ENCODE results near the gene CSAG1. TPM values are rescaled to one million over a fixed set of nuclear protein-coding genes. Genes with fewer than 3 reads are reported as not detected.
"Not testable (repeated sequence)": the region's sequence is repeated elsewhere in the genome, so short reads cannot be mapped to it uniquely, and the experiment has no call there.

Gene CSAG1, protein sequence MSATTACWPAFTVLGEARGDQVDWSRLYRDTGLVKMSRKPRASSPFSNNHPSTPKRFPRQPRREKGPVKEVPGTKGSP
- not detected in 2 replicates for total RNA-seq

- Mint-ChIP-seq H3K4me1 (ENCODE audit: low read depth) (no peaks in the 10 kb centered on the region), H3K4me3 (no peak within 1 kb of the TSS), H3K9me3 (no peaks in the 10 kb centered on the region), H3K36me3 (ENCODE audit: low read depth) (no peaks in the 10 kb centered on the region), H3K27ac (no peak within 1 kb of the TSS), H3K27me3 (ENCODE audit: insufficient read depth) (peaks cover 9% of the 10 kb centered on the region)
- intact Hi-C loops (cut with micrococcal nuclease), result no loop called here
- DNase-seq (ENCODE audit: low spot score), result no peak
Observed at GRCh38 chrX:152733261-152733975, at the start of gene CSAG1, which contains the start of gene MAGEA12. CSAG1 (minus strand) TSS chrX:152733721; CDS start chrX:152732460, 1,261 bp downstream. MAGEA12 (plus strand) TSS chrX:152733757; CDS start chrX:152736162, 2,405 bp downstream.

DNA sequence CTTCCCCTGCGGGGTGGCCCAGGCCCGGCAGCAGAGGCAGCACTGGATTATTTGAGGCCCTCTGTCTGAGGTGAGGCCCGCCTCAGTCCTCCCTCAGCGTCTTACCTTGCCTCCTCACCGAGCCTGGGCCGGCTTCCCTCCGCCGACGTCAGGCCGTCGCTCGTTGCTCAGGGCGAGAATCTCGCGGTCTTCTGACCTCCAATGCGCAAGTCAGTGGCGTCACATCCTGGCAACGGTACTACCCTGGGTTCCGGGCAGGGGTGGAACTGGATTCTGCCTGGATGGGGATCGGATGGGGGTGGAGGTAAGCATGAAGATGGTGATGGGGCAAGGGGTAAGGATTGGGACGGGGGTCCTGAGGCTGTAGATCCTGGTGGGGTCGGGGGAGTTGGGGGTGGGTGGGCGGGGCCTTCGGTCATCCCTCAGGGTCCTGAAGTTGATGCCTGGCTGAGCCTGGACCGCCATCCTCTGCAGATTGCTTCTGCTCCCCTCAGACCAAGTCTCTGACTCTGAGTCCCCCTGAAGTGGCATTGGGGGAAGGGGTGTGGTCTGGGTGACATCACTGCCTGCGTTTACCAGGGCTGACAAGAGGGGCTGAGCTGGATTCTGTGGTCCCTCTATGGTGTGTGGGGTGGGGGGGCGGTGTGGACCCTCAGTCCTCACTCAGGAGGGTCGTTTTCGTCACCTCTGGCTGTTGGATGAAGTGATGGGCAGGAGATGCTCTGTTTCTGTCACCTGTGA is 36.2 kb upstream of the CSAG1 start, which contains the start of gene MAGEA6:
TSS of gene MAGEA6 (minus strand) at position 141 of the 741 bp plus-strand sequence. CDS start 2,039 bp downstream, outside the sequence.
- intact Hi-C loops (cut with micrococcal nuclease); H3K4me3 Mint-ChIP-seq; H3K9me3 Mint-ChIP-seq; H3K27me3 Mint-ChIP-seq (ENCODE audit: insufficient read depth); H3K27ac Mint-ChIP-seq; H3K36me3 Mint-ChIP-seq (ENCODE audit: low read depth); H3K4me1 Mint-ChIP-seq (ENCODE audit: low read depth); DNase-seq (ENCODE audit: low spot score): not testable (repeated sequence)

- H3K27ac Mint-ChIP-seq; H3K4me3 Mint-ChIP-seq; H3K36me3 Mint-ChIP-seq (ENCODE audit: low read depth); H3K9me3 Mint-ChIP-seq; intact Hi-C loops (cut with micrococcal nuclease); H3K27me3 Mint-ChIP-seq (ENCODE audit: insufficient read depth); DNase-seq (ENCODE audit: low spot score); H3K4me1 Mint-ChIP-seq (ENCODE audit: low read depth): not testable (repeated sequence)
Observed at GRCh38 chrX:152766562-152766961, 33.0 kb upstream of the CSAG1 start.

DNA sequence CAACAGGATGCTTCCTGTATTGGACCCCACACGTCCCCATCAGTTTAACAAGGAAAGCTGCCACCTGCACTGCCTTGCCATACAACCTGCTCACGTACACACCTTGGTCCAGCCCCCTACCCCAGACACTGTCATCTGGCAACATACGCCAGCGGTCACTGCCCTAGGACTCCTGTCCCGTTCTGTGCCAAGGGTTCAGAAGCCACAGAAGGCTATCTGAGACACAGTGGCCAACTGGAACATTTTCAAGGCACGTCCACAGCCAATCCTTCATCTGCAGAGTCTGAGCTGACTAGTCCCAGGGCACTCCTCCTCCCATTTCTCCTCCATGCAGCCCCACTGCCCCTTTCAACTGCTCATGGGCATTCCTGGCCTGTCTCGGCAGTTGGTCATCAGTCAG is 28.1 kb upstream of the CSAG1 start:
- H3K27me3 Mint-ChIP-seq (ENCODE audit: insufficient read depth); H3K4me3 Mint-ChIP-seq; H3K36me3 Mint-ChIP-seq (ENCODE audit: low read depth); H3K9me3 Mint-ChIP-seq; DNase-seq (ENCODE audit: low spot score); H3K27ac Mint-ChIP-seq; intact Hi-C loops (cut with micrococcal nuclease); H3K4me1 Mint-ChIP-seq (ENCODE audit: low read depth): not testable (repeated sequence)

GRCh38 chrX:152759544-152759943 is 26.0 kb upstream of the CSAG1 start:
- H3K9me3 Mint-ChIP-seq; H3K4me3 Mint-ChIP-seq; H3K27me3 Mint-ChIP-seq (ENCODE audit: insufficient read depth); H3K27ac Mint-ChIP-seq; H3K4me1 Mint-ChIP-seq (ENCODE audit: low read depth); intact Hi-C loops (cut with micrococcal nuclease); H3K36me3 Mint-ChIP-seq (ENCODE audit: low read depth); DNase-seq (ENCODE audit: low spot score): not testable (repeated sequence)

DNA sequence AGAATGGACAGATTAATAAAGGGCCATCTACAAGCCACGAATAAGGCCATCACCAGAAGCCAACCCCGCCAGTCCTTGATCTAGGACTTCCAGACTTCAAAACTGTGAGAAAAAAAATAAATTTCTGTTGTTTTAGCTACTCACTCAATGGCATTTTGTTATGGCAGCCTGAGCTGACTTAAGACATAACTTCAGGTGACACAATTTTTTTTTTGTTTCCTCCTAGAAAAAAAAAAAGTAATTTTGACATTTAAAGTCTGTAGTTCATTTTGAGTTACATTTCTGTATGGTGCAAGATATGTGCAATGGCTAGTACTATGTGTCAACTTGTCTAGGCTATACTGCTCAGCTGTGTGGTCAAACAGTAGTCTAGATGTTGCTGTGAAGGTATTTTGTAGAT is 25.4 kb upstream of the CSAG1 start, which contains the start of gene CSAG3:
TSS of gene CSAG3 (plus strand) at position 301 of the 400 bp plus-strand sequence.
- DNase-seq (ENCODE audit: low spot score); H3K36me3 Mint-ChIP-seq (ENCODE audit: low read depth); H3K27me3 Mint-ChIP-seq (ENCODE audit: insufficient read depth); H3K9me3 Mint-ChIP-seq; H3K27ac Mint-ChIP-seq; H3K4me3 Mint-ChIP-seq; H3K4me1 Mint-ChIP-seq (ENCODE audit: low read depth); intact Hi-C loops (cut with micrococcal nuclease): not testable (repeated sequence)

GRCh38 chrX:152754871-152755270 is 21.4 kb upstream of the CSAG1 start:
- H3K36me3 Mint-ChIP-seq (ENCODE audit: low read depth); H3K4me3 Mint-ChIP-seq; intact Hi-C loops (cut with micrococcal nuclease); H3K9me3 Mint-ChIP-seq; DNase-seq (ENCODE audit: low spot score); H3K27me3 Mint-ChIP-seq (ENCODE audit: insufficient read depth); H3K27ac Mint-ChIP-seq; H3K4me1 Mint-ChIP-seq (ENCODE audit: low read depth): not testable (repeated sequence)

GRCh38 chrX:152753686-152754650 is 20.4 kb upstream of the CSAG1 start, which contains the start of gene MAGEA2:
MAGEA2 (minus strand) TSS chrX:152753842; CDS start chrX:152751363, 2,479 bp downstream.
- H3K9me3 Mint-ChIP-seq; intact Hi-C loops (cut with micrococcal nuclease): not testable (repeated sequence)

DNA sequence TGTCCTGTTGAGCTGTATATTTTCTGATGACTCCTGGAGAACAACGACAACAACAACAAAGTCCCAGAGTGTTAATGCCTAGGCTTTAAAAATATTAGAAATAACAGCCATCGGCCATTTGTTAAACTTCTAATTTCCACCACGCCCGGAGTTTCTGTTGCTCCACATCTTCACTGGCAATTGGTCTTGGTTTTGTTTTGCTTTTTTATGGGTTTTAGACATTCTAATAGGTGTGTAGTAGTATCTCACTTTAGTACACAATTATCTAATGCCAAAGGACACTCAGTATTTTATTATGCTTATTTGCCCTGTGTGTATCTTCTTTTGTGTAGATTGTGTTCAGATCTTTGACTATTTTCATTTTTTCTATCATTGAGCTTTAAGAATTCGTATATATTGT is 5.0 kb upstream of the CSAG1 start:
- intact Hi-C loops (cut with micrococcal nuclease), result no loop called here
- no peak for DNase-seq (ENCODE audit: low spot score)
- no peaks in the 10 kb centered on the region for H3K36me3 Mint-ChIP-seq (ENCODE audit: low read depth)
- no peak overlapping the region for H3K27ac Mint-ChIP-seq
- no peaks in the 10 kb centered on the region for H3K4me1 Mint-ChIP-seq (ENCODE audit: low read depth)
- H3K9me3 Mint-ChIP-seq, result no peaks in the 10 kb centered on the region
- no peak overlapping the region for H3K4me3 Mint-ChIP-seq
- no peaks in the 10 kb centered on the region for H3K27me3 Mint-ChIP-seq (ENCODE audit: insufficient read depth)

More at GRCh38 chrX:152753686-152754650, 20.4 kb upstream of the CSAG1 start, which contains the start of gene MAGEA2:
- H3K27me3 Mint-ChIP-seq (ENCODE audit: insufficient read depth); H3K4me3 Mint-ChIP-seq; H3K4me1 Mint-ChIP-seq (ENCODE audit: low read depth); H3K36me3 Mint-ChIP-seq (ENCODE audit: low read depth); DNase-seq (ENCODE audit: low spot score); H3K27ac Mint-ChIP-seq: not testable (repeated sequence)

GRCh38 chrX:152736528-152736927 is 3.0 kb upstream of the CSAG1 start:
- H3K27me3 Mint-ChIP-seq (ENCODE audit: insufficient read depth); H3K9me3 Mint-ChIP-seq; intact Hi-C loops (cut with micrococcal nuclease); H3K4me3 Mint-ChIP-seq; H3K27ac Mint-ChIP-seq; H3K36me3 Mint-ChIP-seq (ENCODE audit: low read depth); DNase-seq (ENCODE audit: low spot score); H3K4me1 Mint-ChIP-seq (ENCODE audit: low read depth): not testable (repeated sequence)

DNA sequence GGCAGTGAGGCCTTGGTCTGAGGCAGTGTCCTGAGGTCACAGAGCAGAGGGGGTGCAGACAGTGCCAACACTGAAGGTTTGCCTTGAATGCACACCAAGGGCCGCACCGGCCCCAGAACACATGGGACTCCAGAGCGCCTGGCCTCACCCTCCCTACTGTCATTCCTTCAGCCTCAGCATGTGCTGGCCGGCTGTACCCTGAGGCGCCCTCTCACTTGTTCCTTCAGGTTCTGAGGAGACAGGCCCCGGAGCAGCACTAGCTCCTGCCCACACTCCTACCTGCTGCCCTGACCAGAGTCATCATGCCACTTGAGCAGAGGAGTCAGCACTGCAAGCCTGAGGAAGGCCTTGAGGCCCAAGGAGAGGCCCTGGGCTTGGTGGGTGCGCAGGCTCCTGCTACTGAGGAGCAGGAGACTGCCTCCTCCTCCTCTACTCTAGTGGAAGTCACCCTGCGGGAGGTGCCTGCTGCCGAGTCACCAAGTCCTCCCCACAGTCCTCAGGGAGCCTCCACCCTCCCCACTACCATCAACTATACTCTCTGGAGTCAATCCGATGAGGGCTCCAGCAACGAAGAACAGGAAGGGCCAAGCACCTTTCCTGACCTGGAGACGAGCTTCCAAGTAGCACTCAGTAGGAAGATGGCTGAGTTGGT is 2.5 kb upstream of the CSAG1 start:
- no peak for DNase-seq (ENCODE audit: low spot score)

DNA sequence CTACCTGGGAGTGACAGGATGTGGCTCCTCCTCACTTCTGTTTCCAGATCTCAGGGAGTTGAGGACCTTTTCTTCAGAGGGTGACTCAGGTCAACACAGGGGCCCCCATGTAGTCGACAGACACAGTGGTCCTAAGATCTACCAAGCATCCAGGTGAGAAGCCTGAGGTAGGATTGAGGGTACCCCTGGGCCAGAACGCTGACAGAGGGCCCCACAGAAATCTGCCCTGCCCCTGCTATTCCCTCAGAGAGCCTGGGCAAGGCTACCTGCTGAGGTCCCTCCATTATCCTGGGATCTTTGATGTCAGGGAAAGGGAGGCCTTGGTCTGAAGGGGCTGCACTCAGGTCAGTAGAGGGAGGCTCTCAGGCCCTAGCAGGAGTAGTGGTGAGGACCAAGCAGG is 1.6 kb upstream of the CSAG1 start:
- Mint-ChIP-seq H3K27me3 (ENCODE audit: insufficient read depth) (peaks cover 2% of the 10 kb centered on the region), H3K4me1 (ENCODE audit: low read depth) (no peaks in the 10 kb centered on the region), H3K4me3 (no peak overlapping the region), H3K36me3 (ENCODE audit: low read depth) (no peaks in the 10 kb centered on the region), H3K9me3 (no peaks in the 10 kb centered on the region), H3K27ac (no peak overlapping the region)
- intact Hi-C loops (cut with micrococcal nuclease), result no loop called here
- DNase-seq (ENCODE audit: low spot score), result no peak

More for the DNA sequence above, 2.5 kb upstream of the CSAG1 start:
- Mint-ChIP-seq H3K36me3 (ENCODE audit: low read depth) (no peaks in the 10 kb centered on the region), H3K27ac (no peak overlapping the region), H3K9me3 (no peaks in the 10 kb centered on the region), H3K27me3 (ENCODE audit: insufficient read depth) (no peaks in the 10 kb centered on the region), H3K4me1 (ENCODE audit: low read depth) (no peaks in the 10 kb centered on the region), H3K4me3 (no peak overlapping the region)
- intact Hi-C loops (cut with micrococcal nuclease), result no loop called here
